Testis (tissue), 3 donors: ENCODE data around the gene CCDC66. TPM values are rescaled to one million over a fixed set of nuclear protein-coding genes. Genes with fewer than 3 reads are reported as not detected.
"Not testable (repeated sequence)": the region's sequence is repeated elsewhere in the genome, so short reads cannot be mapped to it uniquely, and the experiment has no call there.

ENCODE experiments used
- DNase-seq: peaks from one replicate; pipeline ENCODE4 v3.0.0-alpha.2; 2019
- H3K27ac ChIP-seq, 2 donors: fragments of 200-600 bp; sonication (generic); one replicate each; pipeline ENCODE4 v1.5.1; 2019
- H3K27me3 ChIP-seq: fragments of 200-600 bp; sonication (generic); one replicate; pipeline ENCODE4 v1.5.1; 2019
- H3K36me3 ChIP-seq: fragments of 200-600 bp; sonication (generic); one replicate; pipeline ENCODE4 v1.5.1; 2017; ENCODE audit warnings: low read depth; ENCODE audit errors: missing control alignments
- H3K4me1 ChIP-seq: fragments of 200-600 bp; sonication (generic); one replicate; pipeline ENCODE4 v1.5.1; 2019
- H3K4me3 ChIP-seq, 2 donors: fragments of 200-600 bp; sonication (generic); one replicate each; pipeline ENCODE4 v1.5.1; 2017 to 2019
- H3K9me3 ChIP-seq: fragments of 200-600 bp; sonication (generic); one replicate; pipeline ENCODE4 v1.5.1; 2017
- CTCF ChIP-seq, 3 experiments: fragments of 450-650 bp in 2 of 3; fragments of 200-600 bp in 1 of 3; sonication (generic) in 1 of 3; IDR thresholded peaks; one replicate each; pipeline ENCODE4 v1.5.1; 2016 to 2019; ENCODE audit warnings: antibody characterized with exemption in 3 of 3, mild to moderate bottlenecking in 2 of 3, moderate library complexity in 1 of 3
- POLR2A ChIP-seq: fragments of 450-650 bp; IDR thresholded peaks from one replicate; pipeline ENCODE4 v1.6.1; 2017; ENCODE audit warnings: antibody characterized with exemption, mild to moderate bottlenecking, moderate library complexity
- WGBS, 2 donors: methylation state at CpG; one replicate each; pipeline ENCODE4 v1.1.5; 2018; 5-methylcytosine and 5-hydroxymethylcytosine counted together
- intact Hi-C: fragments of 100-400 bp; cut with DNase I; formaldehyde crosslinking; loops from one replicate; pipeline ENCODE4 v1.15.1; 2023; ENCODE audit warnings: low total_unique reads
- polyA plus RNA-seq: library from polyadenylated mRNA; stranded (reverse); fragments of 350-450 nt; fragmentation: Illumina TruSeq; extraction: RNeasy Lipid Tissue Mini Kit (QIAGEN cat#74804); gene quantifications from one replicate; pipeline ENCODE4 v1.2.3, GENCODE V29; 2014; ENCODE audit warnings: low read depth, low replicate concordance; ENCODE audit not compliant: insufficient read depth
- total RNA-seq, 2 donors: library from RNA; depleted of rRNA; stranded (reverse); fragments of >200 nt; gene quantifications; one replicate each; pipeline ENCODE4 v1.2.3, GENCODE V29; 2016

Gene CCDC66
- total and polyA plus RNA-seq, 3 donors from 2014 or later = 16.6 to 69.0 (median 37.3) TPM

GRCh38 chr3:56536735-56537134 is 20.2 kb upstream of the CCDC66 start:
- Histone ChIP-seq H3K4me3 (no peak overlapping the region), H3K27me3 (no peaks in the 10 kb centered on the region), H3K36me3 (no peaks in the 10 kb centered on the region), H3K4me1 (no peaks in the 10 kb centered on the region), H3K9me3 (no peaks in the 10 kb centered on the region), H3K27ac (no peak overlapping the region)
- 41 to 54% methylated on average over 2 of the region's 2 CpGs for WGBS, 2 donors
- intact Hi-C loops = no loop called here
- DNase-seq = no peak
- no peak for TF ChIP-seq CTCF (IDR thresholded peaks at IDR 0.05)
- no peak for TF ChIP-seq POLR2A

- intact Hi-C loops = no loop called here
- 36 to 43% methylated on average over 3 of the region's 3 CpGs for WGBS, 2 donors
- no peak overlapping the region for H3K27ac ChIP-seq
- H3K36me3 ChIP-seq = no peaks in the 10 kb centered on the region
- H3K4me3 ChIP-seq = no peak overlapping the region
- no peaks in the 10 kb centered on the region for H3K4me1 ChIP-seq
- H3K9me3 ChIP-seq = no peaks in the 10 kb centered on the region
- DNase-seq = no peak
- no peak for TF ChIP-seq POLR2A
- no peak for TF ChIP-seq CTCF (IDR thresholded peaks at IDR 0.05)
- H3K27me3 ChIP-seq = no peaks in the 10 kb centered on the region
Observed at GRCh38 chr3:56547486-56547885, 9.5 kb upstream of the CCDC66 start.

- H3K4me1 ChIP-seq = no peaks in the 10 kb centered on the region
- intact Hi-C loops = no loop called here
- H3K36me3 ChIP-seq = no peaks in the 10 kb centered on the region
- no peaks in the 10 kb centered on the region for H3K9me3 ChIP-seq
- peak overlapping the region; percentile 79 to 88 for H3K4me3 ChIP-seq
- no peaks in the 10 kb centered on the region for H3K27me3 ChIP-seq
- peak overlapping the region; percentile 84 to 88 for H3K27ac ChIP-seq
- TF ChIP-seq POLR2A = no peak
- no peak for TF ChIP-seq CTCF (IDR thresholded peaks at IDR 0.05)
- WGBS, 2 donors = 16 to 17% methylated on average over 7 of the region's 7 CpGs
- DNase-seq = no peak
Observed at GRCh38 chr3:56557831-56558170, 826 bp downstream of the CCDC66 start.

GRCh38 chr3:56573501-56573900 is 16.5 kb downstream of the CCDC66 start:
- H3K4me1 ChIP-seq = no peaks in the 10 kb centered on the region
- no peaks in the 10 kb centered on the region for H3K36me3 ChIP-seq
- 100% methylated on average over 1 of the region's 1 CpG for WGBS, 2 donors
- H3K27ac ChIP-seq = no peak overlapping the region
- no peak for TF ChIP-seq POLR2A
- no peak for TF ChIP-seq CTCF (IDR thresholded peaks at IDR 0.05)
- no peak for DNase-seq
- intact Hi-C loops = no loop called here
- no peaks in the 10 kb centered on the region for H3K27me3 ChIP-seq
- H3K9me3 ChIP-seq = no peaks in the 10 kb centered on the region
- no peak overlapping the region for H3K4me3 ChIP-seq

GRCh38 chr3:56581941-56582340 is 25.0 kb downstream of the CCDC66 start:
- DNase-seq, H3K9me3 ChIP-seq, H3K27me3 ChIP-seq, H3K4me1 ChIP-seq, intact Hi-C loops, H3K4me3 ChIP-seq, H3K27ac ChIP-seq, H3K36me3 ChIP-seq: not testable (repeated sequence)
- WGBS, 2 donors = 94 to 98% methylated on average over 7 to 12 of the region's 12 CpGs

- H3K36me3 ChIP-seq, DNase-seq, H3K9me3 ChIP-seq, H3K4me1 ChIP-seq, intact Hi-C loops, H3K27ac ChIP-seq, H3K4me3 ChIP-seq, H3K27me3 ChIP-seq: not testable (repeated sequence)
- WGBS, 2 donors = 93% methylated on average over 20 of the region's 28 CpGs; no CpG with 5 or more reads in 1 of the 2 donors
Observed at GRCh38 chr3:56584275-56584674, 27.3 kb downstream of the CCDC66 start.
